NOMO-1 treated with DMSO at 0.1 percent for 48 hours (cell line): ENCODE results near the gene KMT2D.
A peak's percentile ranks its signal among the peaks of the same experiment; 100 is the strongest.
"Not testable (repeated sequence)": the region's sequence is repeated elsewhere in the genome, so short reads cannot be mapped to it uniquely, and the experiment has no call there.

Source experiments
- DNase-seq: peaks from one replicate; lab custom pipeline; 2025; ENCODE audit not compliant: unreplicated experiment; lab: John Stamatoyannopoulos, UW

KMT2D gene

DNA sequence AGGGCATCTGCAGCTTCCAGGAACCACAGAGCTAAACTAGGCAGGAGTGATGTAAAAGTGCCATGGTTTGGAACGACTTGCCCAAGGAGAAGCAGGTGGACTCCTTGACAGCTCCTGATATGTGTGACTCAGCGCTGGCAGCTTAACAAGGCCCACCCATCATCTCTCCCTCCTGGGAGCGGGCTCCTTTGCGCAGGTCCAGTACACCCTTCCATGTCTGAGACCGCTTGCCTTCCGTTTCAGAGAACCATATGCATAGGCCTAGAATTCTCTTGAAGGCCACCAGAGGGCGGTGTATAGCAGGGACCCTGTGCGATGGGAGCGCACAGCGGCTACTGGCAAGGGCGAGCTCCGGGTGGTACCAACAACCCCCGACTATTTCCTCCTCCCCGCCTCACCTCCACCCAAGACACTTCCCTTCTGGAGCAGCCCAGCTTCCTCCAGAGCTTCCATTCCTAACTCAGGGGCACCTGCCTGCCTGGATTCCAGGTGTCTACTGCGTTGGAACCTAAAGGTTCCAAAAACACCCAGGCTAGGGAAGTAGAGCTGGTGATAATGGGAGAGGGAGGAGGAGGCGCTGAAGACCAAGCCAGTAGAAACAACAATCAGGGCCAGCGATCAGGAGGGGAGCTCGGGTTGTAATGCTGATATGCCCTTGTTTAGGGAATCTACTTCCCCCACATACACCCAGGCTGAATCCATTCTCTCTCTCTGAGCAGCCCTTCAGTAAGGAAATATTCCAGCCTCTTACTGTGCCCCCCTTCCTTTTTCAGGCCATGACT lies 27.7 kb upstream of the KMT2D start:
- peak; percentile 76 for DNase-seq

DNA sequence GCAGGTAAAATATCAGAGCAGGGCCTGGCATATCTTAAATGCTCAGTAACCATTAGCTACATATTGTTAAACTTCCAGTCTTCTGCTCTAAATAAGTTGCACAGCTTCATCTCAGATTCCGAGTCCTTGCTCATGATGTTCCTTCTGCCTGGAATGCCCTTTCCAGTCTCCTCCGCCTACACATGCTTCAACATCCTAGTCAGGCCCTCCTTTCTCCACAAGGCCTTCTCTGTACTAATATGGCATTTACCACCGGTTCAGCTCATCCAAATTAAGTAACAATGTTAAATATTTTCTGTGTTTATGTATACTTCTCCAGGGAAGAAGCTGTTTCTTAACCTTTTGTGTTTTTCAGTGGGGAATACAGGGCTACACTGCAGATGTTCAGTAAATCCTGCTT lies 25.5 kb upstream of the KMT2D start:
- DNase-seq = no peak

DNA sequence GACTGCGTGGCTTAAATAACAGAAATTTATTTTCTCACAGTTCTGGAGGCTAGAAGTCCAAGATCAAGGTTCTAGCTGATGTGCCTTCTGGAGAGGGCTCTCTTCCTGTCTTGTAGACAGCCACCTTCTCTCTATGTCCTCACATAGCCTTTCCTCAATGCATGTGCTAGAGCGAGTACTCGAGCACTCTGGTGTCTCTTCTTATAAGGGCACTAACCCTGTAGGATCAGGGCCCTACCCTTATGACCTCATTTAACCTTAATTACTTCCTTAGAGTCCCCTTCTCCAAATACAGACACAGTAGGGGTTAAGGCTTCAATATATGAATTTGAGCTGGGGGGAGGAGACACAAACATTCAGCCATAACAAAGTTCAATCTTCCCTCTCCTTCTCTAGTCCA lies 23.8 kb upstream of the KMT2D start:
- no peak for DNase-seq

DNA sequence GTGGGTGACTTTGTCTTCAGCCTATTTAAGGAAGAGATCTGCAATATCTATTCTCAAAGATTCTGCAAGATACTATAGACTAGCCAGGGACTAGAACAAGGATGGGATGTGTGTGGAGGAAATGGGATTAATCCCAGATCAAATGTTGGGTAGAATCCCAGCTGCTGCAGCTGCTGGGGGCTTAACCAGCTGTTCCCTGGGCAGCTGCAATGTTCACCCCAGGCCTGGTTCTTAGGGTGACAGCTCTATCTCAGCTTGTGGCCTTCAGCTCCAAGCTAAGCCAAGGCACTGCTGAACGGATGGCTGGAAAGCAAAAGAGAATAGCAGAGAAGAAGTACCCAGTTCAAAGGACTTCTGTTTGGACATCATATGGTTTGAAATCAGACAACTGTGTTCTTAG lies 19.2 kb upstream of the KMT2D start:
- DNase-seq = no peak

DNA sequence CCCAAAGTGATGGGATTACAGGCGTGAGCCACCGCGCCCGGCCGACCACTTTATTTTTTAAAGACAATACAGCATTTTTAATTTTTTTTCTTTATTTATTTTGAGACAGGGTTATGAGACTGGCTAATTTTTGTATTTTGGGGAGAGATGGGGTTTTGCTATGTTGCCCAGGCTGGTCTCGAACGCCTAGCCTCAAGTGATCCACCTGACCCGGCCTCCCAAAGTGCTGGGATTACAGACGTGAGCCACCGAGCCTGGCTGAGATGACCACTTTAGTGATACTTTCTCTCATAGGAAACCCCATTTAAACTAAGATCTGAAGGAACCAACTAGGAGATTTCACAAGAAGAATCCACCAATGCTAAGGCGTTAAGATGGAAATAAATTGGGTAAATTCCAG lies 10.4 kb upstream of the KMT2D start:
- DNase-seq = no peak

DNA sequence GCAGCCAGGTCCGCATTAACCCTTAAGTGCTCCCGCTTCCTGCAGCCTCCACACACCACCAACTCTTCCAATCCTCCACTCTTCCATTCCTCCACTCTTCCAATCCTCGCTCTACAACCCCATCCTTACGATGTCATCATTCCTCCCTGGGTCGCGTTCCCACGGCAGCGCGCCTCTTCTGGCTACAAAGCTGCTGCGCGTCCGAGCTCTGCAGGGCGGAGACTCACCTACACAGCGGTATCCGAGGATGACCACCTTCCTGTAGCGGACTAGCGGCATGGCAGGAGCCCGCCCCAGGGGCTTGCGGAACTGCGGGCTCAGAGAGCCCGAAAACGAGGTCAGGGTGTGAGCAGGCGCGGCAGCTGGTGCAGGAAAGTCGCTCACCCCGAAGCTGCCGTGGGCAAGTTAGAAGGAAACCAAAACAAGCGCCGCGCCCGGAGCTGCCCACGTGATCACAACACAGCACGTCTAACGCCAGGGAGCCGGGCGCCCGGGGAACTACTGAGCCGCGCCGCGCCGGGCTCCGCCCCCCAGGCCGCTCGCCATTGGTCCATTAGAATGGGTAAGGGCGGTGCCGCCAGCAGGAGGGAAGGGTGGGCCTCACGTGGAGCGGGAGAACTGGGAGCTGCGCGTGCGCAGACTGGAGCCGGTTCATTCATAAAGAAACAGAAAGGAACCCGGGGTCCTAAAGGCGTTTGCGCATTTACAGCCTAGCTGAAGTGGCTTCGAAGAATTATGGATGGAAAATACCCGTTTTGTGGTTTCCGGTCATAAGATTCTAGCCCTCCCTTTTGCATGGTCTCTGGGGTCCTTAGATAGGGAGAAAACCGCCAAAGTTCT lies 9.1 kb upstream of the KMT2D start, which contains the start of gene RHEBL1:
Gene RHEBL1 (minus strand): TSS at position 473 of the 840 bp plus-strand sequence. CDS start 194 bp downstream, at position 279.
- DNase-seq = peak; percentile 98

DNA sequence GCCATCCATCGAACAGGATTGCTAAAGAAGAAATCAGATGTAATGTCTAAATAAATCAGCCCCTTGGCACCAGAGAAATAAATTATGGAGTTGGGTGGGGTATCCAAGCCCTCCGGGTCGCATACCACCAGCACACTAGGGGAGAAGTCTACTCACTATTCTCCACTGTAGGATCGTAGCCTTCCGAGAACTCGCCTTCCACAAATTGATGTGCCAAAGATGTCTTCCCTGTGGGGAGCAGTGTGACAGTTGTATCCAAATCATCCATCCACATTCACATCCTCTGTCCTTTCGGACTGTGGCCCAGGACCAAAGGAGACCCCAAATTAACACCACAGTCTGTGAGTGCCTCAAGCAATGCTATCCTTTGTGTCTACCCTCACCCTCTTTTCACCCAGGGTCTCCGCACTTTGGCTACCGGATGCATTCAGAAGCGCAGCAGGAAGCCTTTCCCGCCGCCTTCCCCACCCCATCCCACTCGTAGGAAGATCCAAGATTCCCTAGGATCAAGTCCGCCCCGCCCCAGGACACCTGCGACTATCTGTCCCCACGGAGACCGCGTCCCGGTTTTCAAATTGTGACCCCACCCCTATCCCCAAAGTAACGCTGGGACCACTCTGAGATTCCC lies 8.4 kb upstream of the KMT2D start:
- DNase-seq = no peak

DNA sequence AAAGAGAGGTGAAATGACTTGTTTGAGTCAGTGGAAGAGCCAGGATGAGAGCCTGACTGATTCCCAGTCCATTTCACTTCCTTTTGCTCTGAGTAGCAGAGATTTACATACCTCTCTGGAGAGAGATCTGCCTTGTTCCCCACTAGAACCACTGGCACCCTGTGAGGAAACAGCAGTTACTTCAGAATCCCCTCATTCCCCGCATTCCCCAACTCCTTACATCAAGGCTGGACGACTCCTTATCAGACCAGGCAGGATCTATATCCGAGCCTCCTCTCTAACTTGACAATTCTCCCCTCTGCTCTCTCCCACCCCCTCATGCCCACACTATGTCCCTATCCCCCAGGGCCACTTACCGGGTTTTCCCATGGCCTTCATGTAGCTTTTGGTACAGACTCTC lies 5.5 kb upstream of the KMT2D start:
- DNase-seq = no peak

DNA sequence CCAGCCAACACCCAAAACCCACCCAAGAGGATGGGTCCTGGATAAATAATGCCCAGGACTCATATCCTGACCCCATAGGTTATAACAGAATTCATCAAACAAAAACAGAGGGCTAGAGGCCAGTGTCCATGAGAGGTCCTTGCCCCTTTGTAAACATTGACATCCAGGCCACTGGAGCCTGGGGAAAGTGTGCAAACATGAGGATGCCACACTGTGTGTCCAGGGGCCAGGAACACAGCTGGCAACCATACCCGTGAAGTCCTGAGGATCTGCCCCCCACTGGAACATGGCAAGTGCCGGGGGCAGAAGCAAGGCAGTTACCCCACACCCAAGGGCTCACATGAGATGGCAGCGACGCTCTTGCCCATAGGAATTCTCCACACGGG lies 4.2 kb upstream of the KMT2D start:
- no peak for DNase-seq

DNA sequence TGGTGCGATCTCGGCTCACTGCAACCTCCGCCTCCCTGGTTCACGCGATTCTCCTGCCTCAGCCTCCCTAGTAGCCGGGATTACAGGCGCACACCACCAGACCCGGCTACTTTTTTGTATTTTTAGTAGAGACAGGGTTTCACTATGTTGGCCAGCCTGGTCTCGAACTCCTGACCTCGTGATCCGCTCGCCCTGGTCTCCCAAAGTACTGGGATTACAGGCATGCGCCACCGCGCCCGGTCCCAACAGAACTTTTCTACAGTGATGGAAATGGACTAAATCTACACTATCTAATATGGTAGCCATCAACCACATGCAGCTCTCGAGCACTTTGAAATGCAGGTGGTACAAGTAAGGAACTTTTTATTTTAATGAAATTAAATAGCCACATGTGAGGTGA lies 1.3 kb upstream of the KMT2D start:
- not testable (repeated sequence) for DNase-seq

DNA sequence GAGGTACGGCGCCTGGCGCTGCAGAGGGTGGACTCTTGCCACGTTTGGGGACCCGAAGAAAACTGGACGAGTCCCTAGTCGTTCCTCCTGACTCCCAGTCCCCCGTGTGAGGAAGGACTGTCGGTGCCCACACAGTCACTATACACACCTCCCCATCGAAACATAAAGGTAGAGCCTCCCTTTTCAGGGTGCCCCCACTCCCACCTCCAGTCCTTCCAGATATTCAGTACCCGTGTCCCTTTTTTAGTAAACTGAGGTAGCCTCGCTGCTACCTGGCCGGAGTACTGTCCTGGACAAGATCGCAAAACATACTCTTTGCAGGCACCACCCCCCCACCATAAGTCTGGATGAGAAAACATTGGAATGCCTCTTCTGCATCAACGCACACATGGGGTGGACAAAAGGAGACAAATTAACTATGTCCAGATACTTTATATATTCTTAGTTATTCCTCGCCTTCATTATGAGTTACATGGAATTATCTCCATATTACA lies 610 bp upstream of the KMT2D start:
- no peak for DNase-seq

DNA sequence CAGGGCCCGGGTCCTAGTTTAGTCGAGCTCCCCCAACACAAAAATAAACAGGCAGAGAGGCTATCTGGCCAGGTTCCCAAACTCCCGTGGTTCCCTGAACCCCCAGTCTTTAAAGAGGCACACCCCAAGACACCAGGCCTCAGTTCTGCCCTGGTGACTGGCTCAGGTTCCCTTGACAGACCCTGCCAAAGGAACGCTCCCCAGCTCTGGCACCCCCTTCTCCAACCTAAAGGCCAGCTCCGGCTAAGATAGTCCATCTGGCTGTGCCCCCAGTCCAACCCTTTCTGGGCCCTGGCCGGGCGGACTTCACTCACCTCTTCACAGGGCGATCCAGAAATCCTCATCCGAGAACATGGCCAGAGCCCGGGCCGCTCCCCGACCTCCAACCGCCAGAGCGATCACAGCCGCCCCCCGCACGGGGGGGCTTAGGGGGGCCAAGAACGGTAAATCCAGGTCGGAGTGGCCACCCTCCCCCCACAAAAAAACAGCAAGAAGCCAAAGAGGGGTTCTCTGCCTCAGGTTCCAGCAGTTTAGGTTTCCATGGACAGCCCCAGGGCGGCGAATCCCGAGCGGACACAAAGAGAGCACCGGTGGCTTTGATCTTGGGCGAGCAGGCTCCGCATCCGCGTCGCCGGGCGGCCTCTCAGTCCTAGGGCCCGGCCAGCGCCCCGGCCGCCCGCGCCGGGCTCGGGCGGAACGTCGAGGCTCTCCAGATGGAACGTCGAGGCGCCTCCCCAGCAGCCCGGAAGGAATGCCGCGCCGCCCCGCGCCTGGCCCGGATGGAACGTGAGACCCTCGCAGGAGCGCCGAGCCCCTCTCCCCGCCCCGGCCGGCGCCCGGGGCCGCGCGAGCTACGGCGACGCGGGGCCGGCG lies 1.1 kb downstream of the KMT2D start:
- DNase-seq = peak; percentile 9

DNA sequence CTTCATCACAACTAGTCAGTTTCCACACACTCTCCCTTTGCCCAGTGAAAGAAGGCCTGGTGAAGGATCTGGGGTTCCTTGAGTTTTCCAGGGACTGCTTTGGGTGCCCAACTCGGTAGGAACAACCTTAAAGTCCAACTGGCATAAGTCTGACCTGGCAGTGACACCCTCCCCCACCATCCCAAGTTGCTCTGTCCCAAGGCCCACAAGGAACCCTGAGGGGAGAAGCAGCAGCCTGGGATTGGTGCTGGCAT lies 1.6 kb downstream of the KMT2D start:
- DNase-seq = no peak

DNA sequence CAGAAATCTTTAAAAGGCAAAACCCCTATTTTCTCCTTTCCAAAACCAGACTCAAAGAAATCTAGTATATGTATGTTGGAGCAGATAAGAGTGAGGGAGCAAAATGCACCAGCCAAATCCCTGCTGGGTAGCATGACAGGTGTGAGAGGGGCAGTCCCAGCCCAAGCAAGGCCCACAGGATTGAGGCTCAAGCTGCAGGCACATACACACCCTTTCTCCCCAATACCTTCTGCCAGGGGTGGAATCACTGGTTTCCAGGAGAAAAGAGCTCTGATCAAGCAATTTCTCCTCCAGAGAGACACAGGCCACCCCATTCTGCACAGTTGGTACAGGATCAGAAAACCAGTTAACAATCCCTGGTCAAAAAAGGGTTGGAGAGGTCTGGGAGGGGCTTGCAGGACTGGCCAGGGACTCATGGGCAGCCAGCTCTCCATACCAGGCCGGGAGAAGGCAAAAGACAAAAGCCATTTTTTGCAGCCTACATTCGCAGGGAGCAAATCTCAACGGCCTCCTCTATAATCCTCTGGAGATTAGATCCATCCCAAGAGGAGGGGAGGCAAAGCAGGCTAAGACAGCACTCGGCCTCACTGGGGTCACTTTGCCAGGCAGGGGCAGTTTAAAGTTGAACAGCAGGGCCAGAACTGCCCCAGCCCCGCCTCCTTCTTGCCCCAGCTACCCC lies 2.1 kb downstream of the KMT2D start:
- DNase-seq = no peak

DNA sequence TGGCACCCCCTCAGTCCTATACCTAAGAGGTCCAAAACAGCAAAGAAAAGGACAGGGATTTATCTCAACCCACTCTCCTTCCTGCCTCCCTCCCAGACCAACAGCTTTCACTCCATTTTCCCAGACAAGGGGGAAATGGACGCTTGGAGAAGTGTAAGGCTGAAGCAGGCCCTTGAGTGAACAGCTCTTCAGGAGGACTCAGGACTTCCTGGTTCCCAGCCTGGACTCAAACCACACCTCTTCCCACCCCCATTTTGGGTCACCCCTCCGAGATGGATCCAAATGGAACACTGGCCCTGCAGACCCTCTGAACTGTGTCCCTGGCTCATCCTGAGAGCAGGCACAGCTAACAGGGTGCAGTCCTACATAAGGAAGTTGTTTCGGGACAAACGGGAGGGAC lies 2.7 kb downstream of the KMT2D start:
- DNase-seq = no peak

DNA sequence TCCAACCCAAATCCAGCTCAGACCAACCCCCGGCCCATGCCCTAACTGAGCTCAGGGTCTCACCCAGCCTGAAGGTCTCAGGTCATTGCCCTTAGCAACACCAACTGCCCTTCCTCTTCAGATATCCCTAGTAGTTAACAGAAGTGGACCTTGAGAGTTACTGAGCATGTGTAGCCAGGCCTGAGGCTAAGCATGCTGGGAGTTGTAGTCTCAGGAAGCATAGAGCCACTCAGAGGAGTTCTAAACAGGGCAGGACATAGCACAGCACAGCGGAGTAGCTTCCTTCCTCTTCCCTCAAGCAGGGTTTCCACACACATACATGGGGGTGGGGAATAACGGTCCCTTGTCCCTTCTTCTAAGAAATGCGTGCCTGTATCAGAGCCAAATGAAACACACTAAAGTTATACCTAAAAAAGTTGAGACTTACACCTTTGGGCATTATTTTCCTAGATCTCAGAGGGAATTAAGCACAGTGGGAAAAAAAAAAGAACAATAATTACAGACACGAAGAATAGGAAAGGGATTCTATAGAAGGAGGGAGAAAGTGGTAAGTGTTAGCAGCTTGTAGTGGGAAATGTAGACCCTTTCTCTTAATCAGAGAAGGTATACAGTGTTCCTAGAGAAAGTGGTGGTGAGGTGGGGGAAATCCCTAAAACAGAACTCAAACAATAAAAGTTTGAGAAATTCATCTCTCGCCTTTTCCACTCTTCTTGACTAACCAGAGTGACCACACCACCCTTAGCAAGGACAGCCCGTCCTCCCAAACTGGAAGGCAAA lies 4.4 kb downstream of the KMT2D start:
- peak; percentile 93 for DNase-seq

DNA sequence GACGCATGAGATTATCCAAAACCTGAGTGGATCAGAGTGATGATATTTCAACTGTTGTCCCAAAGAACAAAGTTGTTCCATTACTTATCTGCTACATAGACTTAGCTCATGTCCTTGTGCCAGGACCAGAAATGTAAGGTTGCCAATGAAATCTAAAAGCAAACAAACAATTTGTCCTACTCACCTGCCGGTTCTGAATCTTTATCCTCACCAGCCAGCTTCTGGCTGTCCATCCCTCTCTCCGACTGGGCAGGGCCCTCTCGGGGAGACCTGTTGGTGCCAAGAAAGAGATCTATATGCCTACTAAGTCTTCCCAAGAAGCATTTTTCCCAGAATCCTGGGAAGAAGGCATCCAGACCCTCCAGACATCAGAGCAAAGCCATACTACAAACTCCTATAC lies 5.5 kb downstream of the KMT2D start:
- DNase-seq = no peak

DNA sequence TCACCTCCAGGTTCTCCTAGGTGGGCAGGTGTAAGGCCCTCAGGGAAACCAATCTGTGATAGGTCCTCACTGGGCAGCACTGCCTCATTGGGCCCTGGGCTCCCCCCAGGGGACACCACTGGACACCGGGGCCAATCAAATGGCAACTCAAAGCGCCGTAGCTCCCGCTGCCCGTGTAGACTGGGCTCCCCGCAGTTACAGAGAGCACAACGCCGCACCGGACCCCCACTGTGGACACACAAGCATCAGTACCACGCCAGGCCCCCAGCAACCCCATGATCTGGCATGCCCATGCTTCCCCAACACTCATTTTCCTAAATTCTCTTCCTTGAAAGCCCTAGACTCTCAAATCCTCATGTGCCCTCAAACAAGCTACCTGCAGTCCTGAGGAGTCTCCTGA lies 6.1 kb downstream of the KMT2D start:
- DNase-seq = no peak

DNA sequence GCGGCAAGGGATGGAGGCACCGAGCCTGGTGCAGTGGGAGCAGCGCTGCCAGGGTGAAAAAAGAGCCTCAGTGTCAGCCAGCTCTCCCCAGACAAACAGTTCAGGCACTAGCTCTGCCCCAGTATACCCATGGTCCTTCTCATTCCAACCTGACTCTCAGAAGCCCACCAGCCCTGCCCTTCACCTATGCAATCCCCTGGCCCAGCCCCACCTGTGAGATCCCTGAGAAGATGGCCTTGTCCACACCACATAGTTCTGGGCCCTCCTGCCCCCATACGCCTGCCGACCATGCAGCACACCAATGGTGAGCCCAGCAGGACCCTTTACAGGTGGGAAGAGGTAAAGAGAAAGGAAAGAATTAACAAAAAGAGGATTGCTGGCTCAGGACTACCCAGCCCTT lies 6.5 kb downstream of the KMT2D start:
- no peak for DNase-seq
